Ecto neural progenitor cell (in vitro differentiated cells): ENCODE measurements around the gene DCTN4.
"Not testable (repeated sequence)": the region's sequence is repeated elsewhere in the genome, so short reads cannot be mapped to it uniquely, and the experiment has no call there.

Experiments used
- DNase-seq: peaks from one replicate; pipeline ENCODE4 v3.0.0-alpha.2; 2018; ENCODE audit warnings: low spot score

Gene DCTN4

GRCh38 chr5:150778517-150779396 lies 19.9 kb upstream of the DCTN4 start, which contains the start of gene SMIM3:
Gene SMIM3, plus strand, starts transcription at chr5:150778757. Its CDS starts 16,684 bp downstream, at chr5:150795441.
- peak; percentile 91 for DNase-seq

GRCh38 chr5:150778088-150778516 lies 19.3 kb upstream of the DCTN4 start:
- no peak for DNase-seq

GRCh38 chr5:150777685-150778084 lies 18.9 kb upstream of the DCTN4 start:
- no peak for DNase-seq

- DNase-seq: no peak
Measured at GRCh38 chr5:150774145-150774544, 15.3 kb upstream of the DCTN4 start.

- no peak for DNase-seq
Measured at GRCh38 chr5:150771034-150771795, 12.4 kb upstream of the DCTN4 start.

- DNase-seq: no peak
Measured at GRCh38 chr5:150766251-150766650, 7.4 kb upstream of the DCTN4 start.

- DNase-seq: no peak
Measured at GRCh38 chr5:150765799-150766169, 7.0 kb upstream of the DCTN4 start.

GRCh38 chr5:150765011-150765798 lies 6.4 kb upstream of the DCTN4 start:
- DNase-seq: no peak

- no peak for DNase-seq
Measured at GRCh38 chr5:150764530-150764929, 5.7 kb upstream of the DCTN4 start.

- no peak for DNase-seq
Measured at GRCh38 chr5:150763023-150763769, 4.4 kb upstream of the DCTN4 start.

GRCh38 chr5:150762211-150762610 lies 3.4 kb upstream of the DCTN4 start:
- DNase-seq: no peak

GRCh38 chr5:150759334-150759583 lies 442 bp upstream of the DCTN4 start:
- no peak for DNase-seq

- no peak for DNase-seq
Measured at GRCh38 chr5:150758203-150758530, 650 bp downstream of the DCTN4 start.

GRCh38 chr5:150757087-150757649 lies 1.6 kb downstream of the DCTN4 start:
- no peak for DNase-seq

GRCh38 chr5:150753863-150754262 lies 5.0 kb downstream of the DCTN4 start:
- DNase-seq: no peak

- no peak for DNase-seq
Measured at GRCh38 chr5:150753463-150753862, 5.4 kb downstream of the DCTN4 start.

- DNase-seq: no peak
Measured at GRCh38 chr5:150751096-150751891, 7.5 kb downstream of the DCTN4 start.

- no peak for DNase-seq
Measured at GRCh38 chr5:150750469-150750868, 8.3 kb downstream of the DCTN4 start.

GRCh38 chr5:150743142-150743488 lies 15.7 kb downstream of the DCTN4 start:
- not testable (repeated sequence) for DNase-seq

GRCh38 chr5:150742455-150743141 lies 16.2 kb downstream of the DCTN4 start:
- not testable (repeated sequence) for DNase-seq
